Brain microvascular endothelial cell (primary cell): ENCODE measurements around the gene RAC2.

Experiments used
- DNase-seq: peaks from one replicate; pipeline ENCODE4 v3.0.0-alpha.2; 2020
- H3K27ac ChIP-seq: fragments of 250-450 bp; sonication (Bioruptor Pico); 2 replicates; pipeline ENCODE4 v1.5.1; 2020; ENCODE audit warnings: mild to moderate bottlenecking, moderate library complexity
- H3K27me3 ChIP-seq: fragments of 250-450 bp; sonication (Bioruptor Pico); replicated peaks from 2 replicates; pipeline ENCODE4 v1.5.1; 2020; ENCODE audit warnings: mild to moderate bottlenecking
- H3K36me3 ChIP-seq: fragments of 250-450 bp; sonication (Bioruptor Pico); replicated peaks from 2 replicates; pipeline ENCODE4 v1.5.1; 2020; ENCODE audit warnings: mild to moderate bottlenecking
- H3K4me3 ChIP-seq: 2 replicates; pipeline ENCODE4 v1.5.1; 2011; ENCODE audit warnings: low read depth, mild to moderate bottlenecking, control low read depth, low read length, moderate library complexity
- in situ Hi-C: cut with HindIII; loops from 2 replicates; pipeline ENCODE4 v1.10.0; 2017; ENCODE audit warnings: low sequenced_read_pairs, low pct_ligation_motif_present
- TF ChIP-seq, protein P1 (sequence below): IDR thresholded peaks from 2 replicates; pipeline ENCODE4 v1.5.1; 2011; ENCODE audit warnings: low read depth, mild to moderate bottlenecking, moderate library complexity, low read length, control low read depth, inconsistent platforms; ENCODE audit errors: missing control alignments

Gene RAC2

DNA sequence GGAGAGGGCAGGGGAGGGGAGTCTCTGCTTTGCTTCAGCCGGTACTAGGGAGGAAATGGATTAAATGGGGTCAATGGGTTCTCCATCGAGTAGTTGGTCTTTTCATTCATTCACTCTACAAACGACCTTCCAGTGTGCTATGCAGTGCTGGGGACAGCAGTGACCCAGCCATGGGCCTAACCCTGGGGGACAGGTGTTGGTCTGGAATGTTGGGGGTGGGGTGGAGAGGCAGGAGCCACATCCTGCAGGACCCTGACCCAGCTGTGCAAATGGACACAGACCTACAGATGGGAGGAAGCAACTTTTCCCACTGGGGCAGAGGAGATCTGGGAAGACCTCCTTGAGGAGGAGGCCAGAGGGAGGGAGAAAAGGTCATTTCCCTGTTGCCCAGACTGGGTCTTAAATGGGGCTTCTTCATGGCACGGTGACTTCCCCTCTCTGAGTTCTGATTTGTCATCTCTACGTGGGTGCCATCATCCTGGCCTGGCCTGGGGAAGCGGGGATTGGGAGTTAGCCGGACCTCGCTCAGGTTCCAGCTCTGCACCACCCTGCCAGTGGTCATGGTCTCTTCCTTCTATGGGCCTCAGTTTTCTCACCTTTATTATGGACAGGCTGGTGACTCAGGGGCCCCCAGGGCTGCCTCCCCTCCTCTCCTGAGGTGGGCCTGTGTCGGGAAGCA is 40.2 kb upstream of the RAC2 start:
- Histone ChIP-seq H3K27ac (no peak overlapping the region), H3K27me3 (no peaks in the 10 kb centered on the region), H3K4me3 (no peak overlapping the region), H3K36me3 (no peaks in the 10 kb centered on the region)
- in situ Hi-C loops, result no loop called here
- TF ChIP-seq, protein P1, sequence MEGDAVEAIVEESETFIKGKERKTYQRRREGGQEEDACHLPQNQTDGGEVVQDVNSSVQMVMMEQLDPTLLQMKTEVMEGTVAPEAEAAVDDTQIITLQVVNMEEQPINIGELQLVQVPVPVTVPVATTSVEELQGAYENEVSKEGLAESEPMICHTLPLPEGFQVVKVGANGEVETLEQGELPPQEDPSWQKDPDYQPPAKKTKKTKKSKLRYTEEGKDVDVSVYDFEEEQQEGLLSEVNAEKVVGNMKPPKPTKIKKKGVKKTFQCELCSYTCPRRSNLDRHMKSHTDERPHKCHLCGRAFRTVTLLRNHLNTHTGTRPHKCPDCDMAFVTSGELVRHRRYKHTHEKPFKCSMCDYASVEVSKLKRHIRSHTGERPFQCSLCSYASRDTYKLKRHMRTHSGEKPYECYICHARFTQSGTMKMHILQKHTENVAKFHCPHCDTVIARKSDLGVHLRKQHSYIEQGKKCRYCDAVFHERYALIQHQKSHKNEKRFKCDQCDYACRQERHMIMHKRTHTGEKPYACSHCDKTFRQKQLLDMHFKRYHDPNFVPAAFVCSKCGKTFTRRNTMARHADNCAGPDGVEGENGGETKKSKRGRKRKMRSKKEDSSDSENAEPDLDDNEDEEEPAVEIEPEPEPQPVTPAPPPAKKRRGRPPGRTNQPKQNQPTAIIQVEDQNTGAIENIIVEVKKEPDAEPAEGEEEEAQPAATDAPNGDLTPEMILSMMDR, result no peak
- no peak for DNase-seq

DNA sequence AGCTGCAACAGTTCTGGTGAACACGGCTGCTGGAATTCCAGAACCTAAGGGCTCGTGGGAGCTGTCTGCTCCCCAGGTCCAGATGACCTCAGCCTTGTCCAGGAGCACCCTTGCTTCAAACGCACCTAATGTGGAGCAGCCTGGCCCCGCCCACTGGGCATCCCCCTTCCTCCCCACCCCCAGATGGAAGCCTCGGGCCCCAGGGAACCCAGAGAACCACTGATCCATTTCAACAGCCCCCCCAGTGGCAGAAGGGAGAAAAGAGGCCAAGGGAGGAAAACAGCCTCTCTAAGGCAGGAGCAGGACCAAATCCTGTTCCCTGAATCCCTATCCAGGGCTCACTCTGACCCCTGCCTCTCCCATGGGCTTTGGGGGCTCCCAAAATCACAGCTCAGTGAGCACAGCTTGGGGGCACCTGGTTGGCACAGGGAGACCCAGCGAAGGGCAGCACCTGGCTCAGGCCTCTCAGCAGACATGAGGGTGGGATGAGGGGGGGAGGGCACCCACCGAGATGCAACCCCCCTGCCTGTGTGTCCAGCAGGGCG is 39.4 kb upstream of the RAC2 start:
- TF ChIP-seq, protein P1, result peak; percentile 26
- no peak for DNase-seq
- Histone ChIP-seq H3K4me3 (no peak overlapping the region), H3K27me3 (no peaks in the 10 kb centered on the region), H3K36me3 (no peaks in the 10 kb centered on the region), H3K27ac (no peak overlapping the region)
- in situ Hi-C loops, result no loop called here

GRCh38 chr22:37282385-37282677 is 38.3 kb upstream of the RAC2 start, which contains the start of gene CYTH4:
Gene CYTH4 (plus strand): TSS chr22:37282508. CDS start chr22:37282570, 62 bp downstream.
- H3K27me3 ChIP-seq, result no peaks in the 10 kb centered on the region
- TF ChIP-seq, protein P1, result no peak
- DNase-seq, result no peak
- in situ Hi-C loops, result no loop called here
- no peak within 1 kb of the TSS for H3K4me3 ChIP-seq
- no peak within 1 kb of the TSS for H3K27ac ChIP-seq
- no peaks in the 10 kb centered on the region for H3K36me3 ChIP-seq

- in situ Hi-C loops, result no loop called here
- H3K36me3 ChIP-seq, result no peaks in the 10 kb centered on the region
- no peaks in the 10 kb centered on the region for H3K27me3 ChIP-seq
- TF ChIP-seq, protein P1, result no peak
- H3K27ac ChIP-seq, result no peak overlapping the region
- H3K4me3 ChIP-seq, result no peak overlapping the region
- peak; percentile 66 for DNase-seq
These were observed 37.7 kb upstream of the RAC2 start for GRCh38 chr22:37281646-37282384.

DNA sequence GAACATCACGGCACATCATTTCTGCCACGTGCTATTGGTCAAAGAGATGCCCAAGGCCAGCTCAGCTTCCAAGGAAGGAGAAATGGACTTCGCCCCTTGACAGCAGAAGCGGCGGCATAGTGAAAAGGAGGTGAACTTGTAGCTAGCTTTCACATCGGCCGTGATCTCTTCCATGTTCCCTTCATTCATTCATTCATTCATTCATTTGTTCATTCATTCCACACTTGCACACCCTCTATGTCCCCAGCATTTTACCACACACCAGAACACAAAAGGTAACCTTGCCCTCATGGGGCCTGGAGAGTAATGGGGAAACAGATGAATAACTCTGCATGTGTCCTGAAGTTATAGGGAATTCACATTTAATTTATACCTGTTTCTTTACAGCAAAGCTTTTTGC is 37.1 kb upstream of the RAC2 start:
- in situ Hi-C loops, result no loop called here
- Histone ChIP-seq H3K27me3 (no peaks in the 10 kb centered on the region), H3K4me3 (no peak overlapping the region), H3K36me3 (no peaks in the 10 kb centered on the region), H3K27ac (no peak overlapping the region)
- TF ChIP-seq, protein P1, result no peak
- no peak for DNase-seq
